ENCODE results near the gene NIT1. TPM values are rescaled to one million over a fixed set of nuclear protein-coding genes. Genes with fewer than 3 reads are reported as not detected.

Gene NIT1
- total RNA-seq, 1 experiment from 2014 or later: 39.6 TPM

DNA sequence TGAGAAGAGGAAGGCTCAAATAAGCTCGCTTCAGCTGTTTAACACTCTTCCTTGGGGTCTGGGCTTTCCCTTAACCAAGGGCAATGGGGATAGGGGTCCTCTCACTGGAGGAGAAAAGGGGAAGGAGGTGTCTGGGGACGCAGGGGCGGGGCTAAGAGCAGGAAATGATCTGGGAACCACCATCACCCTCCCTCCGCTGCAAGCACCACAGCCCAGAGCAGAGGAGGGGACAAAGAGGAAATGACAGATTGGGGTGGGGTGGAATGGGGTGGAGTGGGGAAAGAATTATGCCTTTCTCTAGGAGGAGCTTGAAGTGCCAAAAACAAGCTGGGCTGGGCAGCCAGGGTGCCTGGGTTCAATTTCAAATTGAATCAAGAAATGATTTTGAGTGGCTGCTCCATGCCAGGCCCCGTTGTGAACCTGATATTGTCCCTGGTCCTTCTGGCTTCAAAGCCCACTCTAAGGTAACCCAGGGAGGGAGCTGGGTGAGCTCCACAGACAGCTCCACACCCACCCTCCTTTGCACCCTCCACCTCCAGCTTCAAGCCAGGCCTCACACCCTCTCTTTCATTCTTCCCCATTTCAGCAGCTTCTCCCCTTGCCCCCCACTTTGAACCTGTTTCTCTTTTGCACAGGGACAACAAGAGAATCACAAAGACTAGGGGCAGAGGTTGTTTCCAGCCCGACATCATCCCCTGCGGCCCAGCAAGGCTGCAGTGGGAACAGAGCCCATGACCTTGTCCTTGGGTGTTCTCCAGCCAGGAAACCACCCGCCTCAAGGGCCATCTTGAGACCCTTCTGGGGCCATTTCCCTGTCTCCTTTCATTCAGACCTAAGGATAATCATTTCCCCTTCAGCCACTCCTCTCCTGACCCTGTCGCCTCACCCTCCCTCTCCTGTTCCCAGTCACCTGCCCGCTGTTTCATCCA is 49.3 kb upstream of the NIT1 start:
- Mint-ChIP-seq H3K27ac (peak overlapping the region in 1 of 3 experiments; percentile 72; a peak in 1 of 7 replicates), H3K36me3 (ENCODE audit: insufficient read depth in 1 of 3, low read depth in 3 of 3) (no peaks in the 10 kb centered on the region)

More for the DNA sequence above, 49.3 kb upstream of the NIT1 start:
- Histone ChIP-seq H3T11ph (ENCODE audit: low read length) (no peak overlapping the region), H3K14ac (ENCODE audit: insufficient read depth, low read length) (no peak overlapping the region; the same call in 1 of the 2 replicates), H4K20me1 (ENCODE audit: control insufficient read depth, insufficient read depth, insufficient read length) (no peaks in the 10 kb centered on the region), H3K23ac (ENCODE audit: insufficient read length, low read depth, low read length) (no peak overlapping the region), H2BK5ac (ENCODE audit: insufficient read length, low read length) (no peak overlapping the region), H2BK120ac (ENCODE audit: low read depth, low read length, poor library complexity, severe bottlenecking) (no peak overlapping the region), H4K91ac (ENCODE audit: insufficient read length, low read depth, low read length) (no peak overlapping the region), H3K4ac (ENCODE audit: low read depth, low read length) (no peak overlapping the region), H2BK15ac (ENCODE audit: low read depth, low read length) (no peak overlapping the region), H3K79me2 (ENCODE audit: insufficient read depth, low read length) (no peaks in the 10 kb centered on the region), H4K5ac (ENCODE audit: insufficient read length, low read depth, low read length) (no peak overlapping the region), H2BK20ac (ENCODE audit: low read depth, low read length, poor library complexity, severe bottlenecking) (no peak overlapping the region), H3K79me1 (ENCODE audit: insufficient read depth, low read depth, low read length, poor library complexity, severe bottlenecking) (no peaks in the 10 kb centered on the region), H3K18ac (ENCODE audit: insufficient read length, low read depth, low read length) (no peak overlapping the region), H3K4me2 (ENCODE audit: insufficient read depth, insufficient read length, low read length) (no peak overlapping the region), H3K23me2 (ENCODE audit: insufficient read length, low read depth, low read length, poor library complexity, severe bottlenecking) (no peaks in the 10 kb centered on the region), H2AK5ac (ENCODE audit: insufficient read length, low read length) (no peak overlapping the region), H3K27ac (ENCODE audit: insufficient read length, low read depth, low read length) (no peak overlapping the region), H3K9me3 (ENCODE audit: control insufficient read depth, low read depth, low read length) (no peaks in the 10 kb centered on the region), H3K56ac (ENCODE audit: insufficient read length, low read depth, low read length) (no peak overlapping the region), H4K8ac (replicated peaks; ENCODE audit: insufficient read length, low read depth, low read length) (no peak overlapping the region), H3K27me3 (ENCODE audit: insufficient read depth, low read length) (no peaks in the 10 kb centered on the region), H2BK12ac (ENCODE audit: insufficient read length, low read depth, low read length) (no peak overlapping the region), H3K4me1 (ENCODE audit: insufficient read depth, low read length) (no peaks in the 10 kb centered on the region; the same call in 1 of the 2 replicates), H2AFZ (ENCODE audit: low read length) (no peak overlapping the region), H3K9ac (ENCODE audit: extremely low read depth, insufficient read length, low read length) (no peak overlapping the region)
- peak; percentile 65 for DNase-seq
- Mint-ChIP-seq H3K27me3 (ENCODE audit: low read depth) (peaks cover 15% of the 10 kb centered on the region), H3K4me3 (peak overlapping the region in 1 of 2 experiments; percentile 42; a peak in 2 of 5 replicates), H3K9me3 (no peaks in the 10 kb centered on the region), H3K4me1 (peaks cover 13 to 19% of the 10 kb centered on the region in 2 experiments)
- TF ChIP-seq, protein P1, sequence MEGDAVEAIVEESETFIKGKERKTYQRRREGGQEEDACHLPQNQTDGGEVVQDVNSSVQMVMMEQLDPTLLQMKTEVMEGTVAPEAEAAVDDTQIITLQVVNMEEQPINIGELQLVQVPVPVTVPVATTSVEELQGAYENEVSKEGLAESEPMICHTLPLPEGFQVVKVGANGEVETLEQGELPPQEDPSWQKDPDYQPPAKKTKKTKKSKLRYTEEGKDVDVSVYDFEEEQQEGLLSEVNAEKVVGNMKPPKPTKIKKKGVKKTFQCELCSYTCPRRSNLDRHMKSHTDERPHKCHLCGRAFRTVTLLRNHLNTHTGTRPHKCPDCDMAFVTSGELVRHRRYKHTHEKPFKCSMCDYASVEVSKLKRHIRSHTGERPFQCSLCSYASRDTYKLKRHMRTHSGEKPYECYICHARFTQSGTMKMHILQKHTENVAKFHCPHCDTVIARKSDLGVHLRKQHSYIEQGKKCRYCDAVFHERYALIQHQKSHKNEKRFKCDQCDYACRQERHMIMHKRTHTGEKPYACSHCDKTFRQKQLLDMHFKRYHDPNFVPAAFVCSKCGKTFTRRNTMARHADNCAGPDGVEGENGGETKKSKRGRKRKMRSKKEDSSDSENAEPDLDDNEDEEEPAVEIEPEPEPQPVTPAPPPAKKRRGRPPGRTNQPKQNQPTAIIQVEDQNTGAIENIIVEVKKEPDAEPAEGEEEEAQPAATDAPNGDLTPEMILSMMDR (conservative IDR thresholded peaks at IDR 0.05): no peak
- no CpG with 5 or more reads among the region's 10 CpGs for WGBS (ENCODE audit: extremely low coverage, insufficient read length, low lambda C conversion rate)
